ENCODE data around the gene SGMS1. TPM values are rescaled to one million over a fixed set of nuclear protein-coding genes. Genes with fewer than 3 reads are reported as not detected.
"Not testable (repeated sequence)": the region's sequence is repeated elsewhere in the genome, so short reads cannot be mapped to it uniquely, and the experiment has no call there.

Gene SGMS1
- total RNA-seq, 1 experiment from 2014 or later: 54.7 TPM

- DNase-seq (ENCODE audit: low read depth): no peak
Observed at GRCh38 chr10:50471583-50471975, 152.2 kb downstream of the SGMS1 start.

GRCh38 chr10:50470798-50471582 lies 152.8 kb downstream of the SGMS1 start:
- no peak for DNase-seq (ENCODE audit: low read depth)

- DNase-seq (ENCODE audit: low read depth): no peak
Observed at GRCh38 chr10:50470345-50470744, 153.4 kb downstream of the SGMS1 start.

DNA sequence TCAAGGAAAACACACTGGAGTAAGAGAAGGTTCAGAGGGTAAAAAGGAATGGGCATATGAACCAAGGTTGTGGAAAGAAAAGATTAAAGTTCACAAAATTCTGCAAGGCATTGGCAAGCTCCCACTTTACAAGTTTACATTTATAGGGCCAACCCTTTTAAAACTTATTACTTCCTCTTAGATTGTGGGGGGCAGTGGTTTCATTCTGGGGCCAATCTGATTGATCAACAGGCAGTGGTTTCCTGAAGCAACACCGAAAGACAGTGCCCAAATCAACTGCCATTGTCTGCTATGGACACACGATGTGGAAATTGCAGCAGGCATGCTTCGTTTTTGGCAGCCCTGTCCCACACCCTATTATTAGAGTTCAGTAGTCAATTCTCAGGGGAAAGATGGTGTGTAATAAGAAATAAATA lies 154.0 kb downstream of the SGMS1 start:
- DNase-seq (ENCODE audit: low read depth): no peak

DNA sequence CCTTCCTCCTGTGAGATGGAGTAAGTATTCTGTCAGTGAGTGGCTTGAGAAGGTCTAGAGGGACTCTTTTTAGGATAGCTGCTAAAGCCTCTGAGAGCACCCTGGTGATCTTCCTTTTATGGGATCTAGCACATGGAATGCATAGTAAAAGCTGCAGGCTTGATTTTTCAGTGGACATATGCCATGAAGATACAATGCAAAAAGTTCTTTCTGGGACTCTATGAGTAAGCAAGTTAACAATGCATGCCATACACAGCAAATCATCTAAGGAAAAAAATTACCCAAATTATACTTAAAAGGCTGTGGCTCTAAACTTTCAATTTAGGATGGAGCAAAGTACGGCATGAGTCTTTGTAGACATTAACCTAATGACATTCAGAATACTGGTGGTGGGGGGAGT lies 154.5 kb downstream of the SGMS1 start:
- DNase-seq (ENCODE audit: low read depth): no peak

DNA sequence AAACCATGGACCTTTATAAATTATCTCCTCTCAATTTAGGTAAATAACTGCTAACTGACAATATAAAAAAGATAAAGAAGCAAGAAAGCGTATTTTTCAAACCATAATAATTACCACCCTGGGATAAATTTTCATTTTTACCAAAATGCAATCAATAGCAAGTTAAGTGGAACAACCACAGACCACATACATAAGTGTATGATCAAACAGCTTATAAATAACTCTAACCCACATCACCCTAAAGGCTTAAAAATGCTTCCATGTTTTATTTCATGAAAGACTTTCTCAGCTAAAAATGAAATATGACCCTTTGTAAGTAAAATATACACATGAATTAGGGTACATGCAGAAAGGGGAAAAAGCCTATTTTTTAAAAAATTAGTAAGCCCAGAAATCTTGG lies 156.5 kb downstream of the SGMS1 start:
- no peak for DNase-seq (ENCODE audit: low read depth)

- DNase-seq (ENCODE audit: low read depth): peak; percentile 30
Observed at GRCh38 chr10:50464004-50464409, 159.7 kb downstream of the SGMS1 start.

- no peak for DNase-seq (ENCODE audit: low read depth)
Observed at GRCh38 chr10:50461834-50462233, 161.9 kb downstream of the SGMS1 start.

- no peak for DNase-seq (ENCODE audit: low read depth)
Observed at GRCh38 chr10:50461123-50461522, 162.6 kb downstream of the SGMS1 start.

DNA sequence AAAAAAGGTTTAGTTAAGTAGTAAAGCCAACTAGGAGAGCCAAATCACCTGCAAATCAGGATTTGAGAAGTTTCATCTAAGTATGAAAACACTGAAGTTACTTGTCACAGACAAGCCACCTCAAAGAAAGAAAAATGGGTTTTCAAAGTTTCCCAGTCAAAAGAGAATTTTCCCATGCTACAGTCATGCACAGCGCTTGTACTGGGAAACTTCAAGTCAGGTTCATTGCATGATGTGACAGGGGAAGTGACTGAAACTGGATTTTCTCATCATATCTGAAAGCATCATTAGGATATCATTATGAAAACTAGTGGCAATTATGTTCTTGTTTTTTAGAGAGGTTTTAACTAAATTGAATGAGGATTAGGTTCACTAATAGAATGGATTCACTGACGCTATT lies 167.0 kb downstream of the SGMS1 start:
- DNase-seq (ENCODE audit: low read depth): no peak

GRCh38 chr10:50453940-50454339 lies 169.8 kb downstream of the SGMS1 start:
- DNase-seq (ENCODE audit: low read depth): no peak

GRCh38 chr10:50452603-50453002 lies 171.2 kb downstream of the SGMS1 start:
- no peak for DNase-seq (ENCODE audit: low read depth)

DNA sequence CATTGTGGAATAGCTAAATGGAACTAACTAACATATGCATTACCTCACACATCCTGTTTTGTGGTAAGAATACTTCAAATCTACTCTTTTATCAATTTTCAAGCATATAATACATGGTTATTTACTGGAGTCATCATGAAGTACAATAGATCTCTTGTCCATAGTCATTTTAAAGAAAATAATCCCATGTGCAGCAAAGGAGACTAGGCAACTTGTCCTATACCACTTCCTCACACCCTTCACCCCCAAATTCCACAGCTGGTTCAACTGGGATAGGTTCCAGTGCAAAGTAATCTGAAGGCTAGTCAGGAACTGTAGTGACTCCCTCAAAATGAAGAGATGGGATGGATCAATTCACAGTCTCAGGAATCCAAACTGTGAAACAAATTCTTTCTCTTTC lies 176.1 kb downstream of the SGMS1 start:
- peak; percentile 73 for DNase-seq (ENCODE audit: low read depth)

DNA sequence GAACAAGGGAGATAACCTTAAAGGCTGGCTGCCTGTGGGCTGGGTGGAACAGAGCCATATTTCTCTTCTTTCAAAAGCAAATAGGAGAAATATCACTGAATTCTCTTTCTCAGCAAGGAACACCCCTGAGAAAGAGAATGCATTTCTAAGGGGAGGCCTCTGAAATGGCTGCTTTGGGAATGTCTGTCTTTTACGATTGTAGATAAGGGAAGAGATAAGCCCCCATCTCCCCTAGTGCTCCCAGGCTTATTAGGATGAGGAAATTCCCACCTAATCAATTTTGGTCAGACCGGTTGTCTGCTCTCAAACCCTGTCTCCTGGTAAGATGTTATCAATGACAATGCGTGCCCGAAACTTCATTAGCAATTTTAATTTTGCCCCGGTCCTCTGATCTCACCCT lies 178.0 kb downstream of the SGMS1 start:
- DNase-seq (ENCODE audit: low read depth): not testable (repeated sequence)

GRCh38 chr10:50440489-50440888 lies 183.3 kb downstream of the SGMS1 start:
- DNase-seq (ENCODE audit: low read depth): no peak

DNA sequence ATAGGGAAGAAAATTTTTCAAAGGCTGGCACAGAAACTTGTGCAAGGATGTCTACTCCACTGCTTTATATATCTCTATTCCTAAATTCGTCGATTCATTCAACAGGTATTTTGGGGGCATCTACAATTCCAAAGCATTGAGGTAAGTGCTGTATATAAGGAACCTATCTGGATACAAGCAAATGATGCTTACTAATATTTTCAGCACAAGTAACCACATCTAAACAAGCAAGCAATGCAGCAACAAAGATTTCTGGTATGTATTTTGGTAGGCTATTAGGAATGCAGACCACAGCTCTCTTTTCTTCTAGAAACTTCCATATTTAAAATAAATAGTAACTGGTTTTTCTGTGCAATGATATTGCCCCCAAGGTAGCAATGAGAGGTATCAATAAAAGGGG lies 183.9 kb downstream of the SGMS1 start:
- DNase-seq (ENCODE audit: low read depth): no peak

GRCh38 chr10:50439187-50439586 lies 184.6 kb downstream of the SGMS1 start:
- DNase-seq (ENCODE audit: low read depth): no peak

DNA sequence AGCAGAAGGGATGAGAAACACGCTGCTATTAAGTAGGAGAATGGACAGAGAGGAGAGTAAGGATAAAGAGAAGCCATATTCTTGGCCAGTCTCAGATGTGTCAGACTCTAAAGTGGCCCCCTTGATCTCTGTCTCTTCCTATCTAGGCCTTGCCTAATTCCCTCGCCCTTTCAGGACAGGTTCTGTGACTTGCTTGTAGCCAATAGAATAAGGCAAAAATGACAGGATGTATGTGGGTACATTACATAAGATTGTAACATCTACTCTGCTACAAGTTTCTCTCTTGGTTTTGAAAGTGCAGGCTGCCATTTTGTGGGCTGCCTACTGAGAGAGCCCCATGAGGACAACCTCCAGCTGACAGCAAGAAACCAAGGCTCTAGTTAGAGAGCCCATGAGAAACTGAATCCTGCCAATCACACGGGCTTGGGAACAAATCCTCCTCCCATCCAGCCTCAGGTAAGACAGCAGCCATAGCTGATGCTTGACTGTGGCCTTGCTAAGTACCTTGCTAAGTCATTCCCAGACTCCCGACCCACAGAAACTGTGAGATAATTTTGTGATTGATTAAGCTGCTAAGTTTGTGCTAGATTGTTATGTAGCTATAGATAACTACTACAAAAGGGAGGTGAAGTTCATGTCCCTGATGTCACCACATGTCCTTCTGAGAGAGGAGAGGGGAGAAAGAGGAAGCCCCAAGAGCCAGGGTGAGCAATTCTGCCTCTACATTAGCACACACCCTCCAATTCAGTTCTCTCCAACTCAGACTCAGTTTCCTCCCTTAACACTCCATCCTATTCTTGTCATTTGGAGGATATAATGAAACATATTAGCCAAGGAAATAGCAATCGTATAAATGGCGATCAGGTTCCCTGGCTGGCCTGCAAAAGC lies 185.5 kb downstream of the SGMS1 start:
- no peak for DNase-seq (ENCODE audit: low read depth)

DNA sequence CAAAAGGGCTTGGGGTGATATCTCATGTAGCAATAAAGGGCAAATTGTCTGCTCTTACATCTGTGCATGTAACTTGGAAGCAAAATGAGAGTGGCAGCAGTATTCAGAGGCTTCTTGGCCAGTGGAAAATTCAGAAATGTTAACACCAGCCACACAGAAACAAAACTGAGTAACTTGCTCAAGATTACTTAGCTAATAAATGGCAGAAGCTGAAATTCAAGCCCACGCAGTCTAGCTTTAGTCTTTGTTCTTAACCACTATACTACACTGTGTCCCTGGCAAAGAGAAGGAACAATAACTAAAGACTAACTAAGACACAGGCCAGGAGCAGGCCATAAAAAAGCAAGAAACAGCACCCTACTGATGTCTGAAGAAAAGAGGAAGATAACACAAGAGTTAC lies 186.5 kb downstream of the SGMS1 start:
- DNase-seq (ENCODE audit: low read depth): no peak

DNA sequence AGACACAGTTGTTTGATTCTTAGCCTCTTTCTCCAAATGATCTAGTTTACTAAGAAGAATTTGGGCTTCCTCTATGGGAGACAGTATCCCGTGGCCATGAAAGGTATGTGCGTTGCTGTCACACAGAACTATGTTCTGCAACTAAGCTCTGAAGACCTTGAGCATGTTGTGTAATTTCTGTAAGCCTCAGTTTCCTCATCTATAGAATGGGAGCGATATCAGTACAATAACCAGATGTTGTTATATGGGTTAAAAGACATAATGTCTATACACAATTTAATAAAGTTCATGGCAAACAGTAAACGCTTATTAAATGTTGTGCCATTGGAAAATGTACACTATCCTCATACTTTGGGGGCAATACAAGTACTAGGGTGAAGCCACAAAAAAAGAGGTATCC lies 187.0 kb downstream of the SGMS1 start:
- DNase-seq (ENCODE audit: low read depth): no peak

DNA sequence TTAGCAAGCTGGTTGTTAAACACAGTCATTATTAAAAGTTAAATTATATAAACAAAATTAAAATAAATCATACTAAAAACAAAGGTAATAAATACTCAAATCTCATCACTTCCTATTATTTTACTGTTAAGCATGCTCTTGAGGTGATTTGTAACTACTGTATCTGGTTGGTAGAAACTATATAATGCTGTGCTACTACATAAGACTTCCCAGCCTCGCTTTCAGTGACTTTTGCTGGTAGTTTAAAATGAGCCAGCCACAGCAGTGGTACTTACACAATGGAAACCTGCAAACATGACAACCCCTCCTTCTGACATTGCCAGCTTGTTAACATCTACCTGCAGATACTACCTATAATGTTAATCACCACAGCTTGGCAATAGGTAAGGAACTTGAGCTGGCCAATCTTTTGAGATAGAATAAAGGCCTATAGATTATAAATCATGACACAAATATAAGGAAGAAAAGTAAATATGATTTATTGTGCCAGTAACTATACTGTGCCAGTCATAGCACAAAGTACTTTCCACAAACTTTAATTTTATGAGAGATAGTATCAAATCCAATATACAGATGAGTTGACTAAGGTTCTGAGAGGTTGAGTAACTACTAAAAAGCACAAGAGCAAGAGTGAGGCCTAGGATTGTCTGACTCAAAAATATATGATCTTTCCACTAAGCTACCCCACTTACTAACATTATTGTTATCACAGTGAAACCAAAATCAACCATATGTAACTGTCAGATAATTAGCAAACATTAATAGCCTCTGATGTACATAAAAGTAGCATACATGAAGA lies 191.3 kb downstream of the SGMS1 start:
- no peak for DNase-seq (ENCODE audit: low read depth)

GRCh38 chr10:50431791-50432190 lies 192.0 kb downstream of the SGMS1 start:
- DNase-seq (ENCODE audit: low read depth): no peak
